Keratinocyte (primary cell): ENCODE measurements around the gene PAPOLB. TPM values are rescaled to one million over a fixed set of nuclear protein-coding genes. Genes with fewer than 3 reads are reported as not detected.

ENCODE experiments used
- DNase-seq: peaks from one replicate; pipeline ENCODE4 v3.0.0-alpha.2; 2011; ENCODE audit warnings: low read depth, missing footprints, low spot score
- FAIRE-seq: peaks from 2 replicates; lab custom pipeline; 2011; peaks lifted over from hg19 to GRCh38; lab: Jason Lieb, UNC
- H2AFZ ChIP-seq: 2 replicates; pipeline ENCODE4 v1.6.0; 2012; ENCODE audit warnings: low read length, control low read depth, inconsistent platforms; ENCODE audit not compliant: control insufficient read depth
- H3K27ac ChIP-seq: 2 replicates; pipeline ENCODE4 v1.5.1; 2011; ENCODE audit warnings: low read length; ENCODE audit not compliant: control insufficient read depth, insufficient read depth
- H3K27me3 ChIP-seq: 3 replicates; pipeline ENCODE4 v1.6.0; 2011; ENCODE audit warnings: low read length; ENCODE audit not compliant: control insufficient read depth, insufficient read depth; ENCODE audit errors: extremely low read depth
- H3K36me3 ChIP-seq, 2 experiments: 2 replicates in 1 of 2; 3 replicates in 1 of 2; pipeline ENCODE4 v1.5.1; 2011; ENCODE audit warnings: low read length in 2 of 2, mild to moderate bottlenecking in 1 of 2; ENCODE audit not compliant: control insufficient read depth in 2 of 2, insufficient read depth in 2 of 2; ENCODE audit errors: extremely low read depth in 1 of 2
- H3K4me1 ChIP-seq: 3 replicates; pipeline ENCODE4 v1.5.1; 2011; ENCODE audit warnings: low read length; ENCODE audit not compliant: control insufficient read depth, insufficient read depth; ENCODE audit errors: extremely low read depth
- H3K4me2 ChIP-seq: 3 replicates; pipeline ENCODE4 v1.6.0; 2011; ENCODE audit warnings: low read depth, low read length; ENCODE audit not compliant: control insufficient read depth, insufficient read depth; ENCODE audit errors: extremely low read depth
- H3K4me3 ChIP-seq, 3 experiments: fragments of 200-600 bp in 1 of 3; sonication (generic) in 1 of 3; 2 replicates in 2 of 3; 3 replicates in 1 of 3; pipeline ENCODE4 v1.5.1; 2011 to 2016; ENCODE audit warnings: low read length in 3 of 3, mild to moderate bottlenecking in 3 of 3, control low read depth in 2 of 3, inconsistent platforms in 1 of 3, low read depth in 1 of 3, mixed read lengths in 1 of 3, mixed run types in 1 of 3, moderate library complexity in 1 of 3; ENCODE audit not compliant: control insufficient read depth in 2 of 3, insufficient read depth in 2 of 3; ENCODE audit errors: extremely low read depth in 1 of 3
- H3K79me2 ChIP-seq: 2 replicates; pipeline ENCODE4 v1.6.0; 2012; ENCODE audit warnings: low read length; ENCODE audit not compliant: control insufficient read depth, insufficient read depth
- H3K9ac ChIP-seq: 3 replicates; pipeline ENCODE4 v1.6.0; 2011; ENCODE audit warnings: low read length; ENCODE audit not compliant: control insufficient read depth, insufficient read depth; ENCODE audit errors: extremely low read depth
- H3K9me1 ChIP-seq: 3 replicates; pipeline ENCODE4 v1.6.0; 2011; ENCODE audit warnings: low read length; ENCODE audit not compliant: control insufficient read depth, insufficient read depth; ENCODE audit errors: extremely low read depth
- H3K9me3 ChIP-seq: 2 replicates; pipeline ENCODE4 v1.5.1; 2012; ENCODE audit warnings: low read depth, low read length; ENCODE audit not compliant: control insufficient read depth
- H4K20me1 ChIP-seq: 3 replicates; pipeline ENCODE4 v1.6.0; 2011; ENCODE audit warnings: low read length; ENCODE audit not compliant: control insufficient read depth, insufficient read depth; ENCODE audit errors: extremely low read depth
- CTCF ChIP-seq, 3 experiments: IDR thresholded peaks in 1 of 3; conservative IDR thresholded peaks in 1 of 3; optimal IDR thresholded peaks in 1 of 3; 2 replicates in 2 of 3; 3 replicates in 1 of 3; pipeline versions ENCODE3 to v1.5.1; 2011; ENCODE audit warnings: low read length in 3 of 3, mild to moderate bottlenecking in 3 of 3, moderate library complexity in 2 of 3, control low read depth in 1 of 3, inconsistent platforms in 1 of 3; ENCODE audit not compliant: insufficient read depth in 2 of 3; ENCODE audit errors: extremely low read depth in 1 of 3
- EZH2 ChIP-seq: IDR thresholded peaks from one replicate; pipeline ENCODE4 v1.6.1; 2012; ENCODE audit warnings: inconsistent platforms, mild to moderate bottlenecking, low read length, moderate library complexity
- dilution Hi-C: fragments of 300-500 bp; cut with MboI; formaldehyde crosslinking; loops from one replicate; pipeline ENCODE4 v1.7.0; 2020; ENCODE audit warnings: low sequenced_read_pairs; ENCODE audit not compliant: extremely low pct_ligation_motif_present
- polyA plus RNA-seq, 5 experiments: library from polyadenylated mRNA; depleted of rRNA in 3 of 5; stranded (reverse) in 3 of 5; stranded (forward) in 1 of 5; unstranded in 1 of 5; fragments of >200 nt; gene quantifications; 1 replicate in 1 of 5; 2 replicates in 3 of 5; 3 replicates in 1 of 5; pipeline versions ENCODE4 v1.2.1 to v1.2.3, GENCODE V29; 2011 to 2012; ENCODE audit warnings: missing spikeins in 2 of 5, low read depth in 1 of 5, low replicate concordance in 1 of 5

Gene PAPOLB
- polyA plus RNA-seq, 1 donor (not counting 4 experiments of a cell fraction or from before 2014, with no cell fraction given): not detected

- DNase-seq: no peak
- no peak overlapping the region for H2AFZ ChIP-seq
- no peak overlapping the region for H3K9ac ChIP-seq
- H3K4me3 ChIP-seq: no peak overlapping the region
- no peak overlapping the region for H3K27ac ChIP-seq
- no peaks in the 10 kb centered on the region for H3K79me2 ChIP-seq
- no peaks in the 10 kb centered on the region for H4K20me1 ChIP-seq
- dilution Hi-C loops: no loop called here
- no peak overlapping the region for H3K4me2 ChIP-seq
- TF ChIP-seq CTCF (optimal IDR thresholded peaks at IDR 0.05 in 1 of 3, IDR thresholded peaks at IDR 0.05 in 1 of 3, conservative IDR thresholded peaks at IDR 0.05 in 1 of 3; ENCODE audit: extremely low read depth in 1 of 3, insufficient read depth in 2 of 3, low read length in 3 of 3) (no peak), EZH2 (no peak)
- no peaks in the 10 kb centered on the region for H3K36me3 ChIP-seq
- no peaks in the 10 kb centered on the region for H3K4me1 ChIP-seq
- peaks cover 2% of the 10 kb centered on the region for H3K9me3 ChIP-seq
- no peaks in the 10 kb centered on the region for H3K9me1 ChIP-seq
- FAIRE-seq: no peak
- peaks cover 13% of the 10 kb centered on the region for H3K27me3 ChIP-seq
Observed at GRCh38 chr7:4857189-4857588, 4.6 kb downstream of the PAPOLB start.

GRCh38 chr7:4856336-4857057, 5.3 kb downstream of the PAPOLB start:
- Histone ChIP-seq H3K4me3 (no peak overlapping the region), H3K36me3 (no peaks in the 10 kb centered on the region), H3K9ac (no peak overlapping the region), H3K27ac (no peak overlapping the region), H4K20me1 (no peaks in the 10 kb centered on the region), H3K9me3 (peaks cover under 1% of the 10 kb centered on the region), H3K9me1 (no peaks in the 10 kb centered on the region), H3K4me2 (no peak overlapping the region), H2AFZ (no peak overlapping the region), H3K4me1 (no peaks in the 10 kb centered on the region), H3K27me3 (peaks cover 6% of the 10 kb centered on the region), H3K79me2 (no peaks in the 10 kb centered on the region)
- FAIRE-seq (no peak), DNase-seq (no peak)
- TF ChIP-seq EZH2 (no peak), CTCF (optimal IDR thresholded peaks at IDR 0.05 in 1 of 3, IDR thresholded peaks at IDR 0.05 in 1 of 3, conservative IDR thresholded peaks at IDR 0.05 in 1 of 3; ENCODE audit: extremely low read depth in 1 of 3, insufficient read depth in 2 of 3, low read length in 3 of 3) (no peak)
- dilution Hi-C loops: no loop called here
